ENCODE measurements around the gene FAM120A.

- TF ChIP-seq CTCF (IDR thresholded peaks at IDR 0.05) (no peak), POLR2A (IDR thresholded peaks at IDR 0.05) (no peak)
These were observed 71.3 kb downstream of the FAM120A start for GRCh38 chr9:93522736-93523135.
